H1 (cell line): ENCODE results near the gene DNAH1. TPM values are rescaled to one million over a fixed set of nuclear protein-coding genes. Genes with fewer than 3 reads are reported as not detected.

ENCODE experiments used
- CTCF ChIA-PET: fragments of 300-600 bp; sonication (Branson Sonifier 250); formaldehyde crosslinking; loops from one replicate; lab custom pipeline; 2021; ENCODE audit not compliant: partially characterized antibody; lab: Charles Lee
- POLR2A ChIA-PET: fragments of 300-600 bp; sonication (Branson Sonifier 250); formaldehyde crosslinking; loops from one replicate; lab custom pipeline; 2021; ENCODE audit warnings: inconsistent platforms; ENCODE audit not compliant: partially characterized antibody; lab: Charles Lee
- DNase-seq, 2 experiments: peaks; one replicate each; pipeline versions ENCODE4 v3.0.0 to v3.0.0-alpha.2; 2010 to 2022; ENCODE audit warnings: low spot score in 2 of 2, low read depth in 1 of 2, mixed read lengths in 1 of 2
- FAIRE-seq: peaks from 2 replicates; lab custom pipeline; 2011; peaks lifted over from hg19 to GRCh38; lab: Jason Lieb, UNC
- H2AFZ ChIP-seq: 2 replicates; pipeline ENCODE4 v1.8.1; 2012; ENCODE audit warnings: low read length, inconsistent platforms
- H2AK5ac ChIP-seq: 2 replicates; pipeline ENCODE4 v1.6.1; 2013; ENCODE audit warnings: low read depth, low read length
- H2BK120ac ChIP-seq: replicated peaks from 2 replicates; pipeline ENCODE3; 2013; ENCODE audit warnings: low read depth, low read length, inconsistent platforms
- H2BK12ac ChIP-seq: 2 replicates; pipeline ENCODE4 v1.6.1; 2013; ENCODE audit warnings: low read depth, low read length
- H2BK15ac ChIP-seq: 2 replicates; pipeline ENCODE4 v1.6.1; 2013; ENCODE audit warnings: low read length
- H2BK20ac ChIP-seq: 2 replicates; pipeline ENCODE4 v1.6.1; 2013; ENCODE audit warnings: low read length
- H2BK5ac ChIP-seq: 2 replicates; pipeline ENCODE4 v1.6.1; 2013; ENCODE audit warnings: low read depth, low read length
- H3K14ac ChIP-seq: 2 replicates; pipeline ENCODE4 v1.6.1; 2013; ENCODE audit warnings: inconsistent platforms; ENCODE audit not compliant: insufficient read length
- H3K18ac ChIP-seq: 2 replicates; pipeline ENCODE4 v1.6.1; 2013; ENCODE audit warnings: low read length; ENCODE audit errors: extremely low read depth
- H3K23ac ChIP-seq: 2 replicates; pipeline ENCODE4 v1.6.1; 2013; ENCODE audit warnings: inconsistent platforms; ENCODE audit not compliant: insufficient read length
- H3K23me2 ChIP-seq: 2 replicates; pipeline ENCODE4 v1.6.1; 2013; ENCODE audit warnings: low read depth, low read length
- H3K27ac ChIP-seq: 2 replicates; pipeline ENCODE4 v1.6.1; 2011; ENCODE audit warnings: low read depth, low read length, inconsistent platforms
- H3K27me3 ChIP-seq, 4 experiments: replicated peaks in 1 of 4; 1 replicate in 1 of 4; 2 replicates in 3 of 4; pipeline versions ENCODE4 v1.6.1 to v1.8.1; 2011 to 2013; ENCODE audit warnings: low read length in 3 of 4, mild to moderate bottlenecking in 3 of 4, inconsistent platforms in 2 of 4, mixed read lengths in 2 of 4, moderate library complexity in 1 of 4; ENCODE audit not compliant: control insufficient read depth in 3 of 4, insufficient read depth in 3 of 4; ENCODE audit errors: extremely low read depth in 1 of 4
- H3K36me3 ChIP-seq, 4 experiments: 2 replicates each; pipeline versions ENCODE4 v1.6.1 to v1.8.1; 2011 to 2013; ENCODE audit warnings: mild to moderate bottlenecking in 4 of 4, low read length in 3 of 4, moderate library complexity in 2 of 4, control low read depth in 1 of 4, inconsistent platforms in 1 of 4; ENCODE audit not compliant: insufficient read depth in 4 of 4, control insufficient read depth in 2 of 4
- H3K4ac ChIP-seq: replicated peaks from 2 replicates; pipeline ENCODE3; 2013; ENCODE audit warnings: low read length, low read depth, mixed read lengths, inconsistent platforms; ENCODE audit not compliant: insufficient read length
- H3K4me1 ChIP-seq, 4 experiments: replicated peaks in 1 of 4; 1 replicate in 1 of 4; 2 replicates in 3 of 4; pipeline versions ENCODE4 v1.6.1 to v1.8.1; 2011 to 2013; ENCODE audit warnings: low read length in 3 of 4, inconsistent platforms in 2 of 4, mixed read lengths in 1 of 4; ENCODE audit not compliant: insufficient read depth in 4 of 4, control insufficient read depth in 3 of 4
- H3K4me2 ChIP-seq, 2 experiments: 2 replicates each; pipeline versions ENCODE4 v1.6.1 to v1.8.1; 2011 to 2013; ENCODE audit warnings: low read depth in 2 of 2, low read length in 2 of 2, control low read depth in 1 of 2, inconsistent platforms in 1 of 2, mild to moderate bottlenecking in 1 of 2; ENCODE audit not compliant: insufficient read depth in 1 of 2
- H3K4me3 ChIP-seq, 4 experiments: fragments of 200-600, 300-600 bp in 1 of 4; sonication (generic), shearing (Covaris generic), sonication (Bioruptor Twin) in 1 of 4; 2 replicates each; pipeline versions ENCODE4 v1.5.1 to v1.8.1; 2011 to 2016; ENCODE audit warnings: low read length in 4 of 4, low read depth in 3 of 4, control low read depth in 2 of 4, inconsistent platforms in 2 of 4, mild to moderate bottlenecking in 2 of 4, mixed read lengths in 1 of 4, moderate library complexity in 1 of 4; ENCODE audit not compliant: insufficient read depth in 2 of 4; ENCODE audit errors: extremely low read depth in 1 of 4
- H3K56ac ChIP-seq: replicated peaks from 2 replicates; pipeline ENCODE3; 2013; ENCODE audit warnings: low read depth, mild to moderate bottlenecking, mixed read lengths, low read length, inconsistent platforms; ENCODE audit not compliant: insufficient read length
- H3K79me1 ChIP-seq: 2 replicates; pipeline ENCODE4 v1.6.1; 2013; ENCODE audit warnings: low read depth, low read length, control low read depth
- H3K79me2 ChIP-seq, 2 experiments: 2 replicates each; pipeline versions ENCODE4 v1.6.1 to v1.8.1; 2012 to 2013; ENCODE audit warnings: low read length in 2 of 2, mild to moderate bottlenecking in 2 of 2, inconsistent platforms in 1 of 2; ENCODE audit not compliant: insufficient read depth in 2 of 2, control insufficient read depth in 1 of 2
- H3K9ac ChIP-seq, 4 experiments: replicated peaks in 1 of 4; 1 replicate in 1 of 4; 2 replicates in 3 of 4; pipeline versions ENCODE4 v1.6.1 to v1.8.1; 2011 to 2013; ENCODE audit warnings: low read depth in 3 of 4, low read length in 3 of 4, control low read depth in 2 of 4, mild to moderate bottlenecking in 2 of 4, moderate library complexity in 2 of 4, inconsistent platforms in 1 of 4; ENCODE audit errors: extremely low read depth in 1 of 4
- H3K9me3 ChIP-seq, 2 experiments: 2 replicates each; pipeline versions ENCODE4 v1.6.1 to v1.8.1; 2012 to 2013; ENCODE audit warnings: mild to moderate bottlenecking in 2 of 2, moderate library complexity in 2 of 2, control low read depth in 1 of 2, inconsistent platforms in 1 of 2, low read depth in 1 of 2, low read length in 1 of 2, mixed read lengths in 1 of 2; ENCODE audit not compliant: insufficient read depth in 2 of 2
- H4K20me1 ChIP-seq, 2 experiments: replicated peaks in 1 of 2; 2 replicates each; pipeline versions ENCODE3 to v1.8.1; 2011 to 2013; ENCODE audit warnings: inconsistent platforms in 2 of 2, low read length in 2 of 2, mild to moderate bottlenecking in 1 of 2; ENCODE audit not compliant: insufficient read depth in 2 of 2, control insufficient read depth in 1 of 2
- H4K5ac ChIP-seq: 2 replicates; pipeline ENCODE4 v1.6.1; 2013; ENCODE audit warnings: low read length, low read depth, mixed read lengths, inconsistent platforms; ENCODE audit not compliant: insufficient read length
- H4K8ac ChIP-seq: 2 replicates; pipeline ENCODE4 v1.8.0; 2013; ENCODE audit warnings: mild to moderate bottlenecking, moderate library complexity, low read length, inconsistent platforms; ENCODE audit not compliant: insufficient read depth; ENCODE audit errors: extremely low read depth
- H4K91ac ChIP-seq: replicated peaks from 2 replicates; pipeline ENCODE3; 2013; ENCODE audit warnings: low read length, mixed read lengths, inconsistent platforms; ENCODE audit not compliant: insufficient read length
- CREB1 ChIP-seq: IDR thresholded peaks from 2 replicates; pipeline ENCODE4 v1.6.1; 2012; ENCODE audit warnings: inconsistent platforms
- SAP30 ChIP-seq: fragments of 300-600 bp; sonication (generic); IDR thresholded peaks from 2 replicates; pipeline ENCODE4 v1.7.1; 2012; ENCODE audit warnings: low read length, moderate library complexity, mild to moderate bottlenecking, inconsistent platforms; ENCODE audit not compliant: insufficient read depth, insufficient replicate concordance
- WGBS, 2 experiments: shearing (Covaris generic) in 1 of 2; methylation state at CpG; one replicate each; pipeline versions ENCODE4 v1.1.6 to v1.1.7; 2013 to 2015; ENCODE audit warnings: low lambda C conversion rate in 2 of 2, mixed read lengths in 2 of 2, inconsistent platforms in 1 of 2, low coverage in 1 of 2, missing lambda C conversion rate in 1 of 2; ENCODE audit not compliant: insufficient replicate concordance in 2 of 2, insufficient coverage in 1 of 2, insufficient read length in 1 of 2; ENCODE audit errors: extremely low coverage in 1 of 2, missing lambda C conversion rate in 1 of 2; 5-methylcytosine and 5-hydroxymethylcytosine counted together
- polyA plus RNA-seq, 7 experiments: library from polyadenylated mRNA; depleted of rRNA in 3 of 7; stranded (reverse) in 5 of 7; unstranded in 2 of 7; fragments of >200 nt in 5 of 7; fragments of 200-250 nt in 2 of 7; gene quantifications; 1 replicate in 5 of 7; 2 replicates in 1 of 7; 4 replicates in 1 of 7; pipeline versions ENCODE4 v1.2.1 to v1.2.3, GENCODE V29; 2011 to 2013; ENCODE audit warnings: missing spikeins in 2 of 7, mixed read lengths in 2 of 7
- total RNA-seq: library from RNA; stranded (reverse); fragmentation: NEBNext Ultra II Directional; extraction: Animal tissue kit (Norgen Biotek cat#: 25700); gene quantifications from 2 replicates; pipeline ENCODE4 v1.2.1, GENCODE V29; 2021
- TF ChIP-seq, protein P1 (sequence below): IDR thresholded peaks from 2 replicates; pipeline ENCODE4 v1.6.1; 2012; ENCODE audit warnings: inconsistent platforms

DNAH1 gene
- total and polyA plus RNA-seq, 2 of the 8 experiments (the other 6 are each of a cell fraction or from before 2014, with no cell fraction given) = 1.0 to 1.5 TPM

DNA sequence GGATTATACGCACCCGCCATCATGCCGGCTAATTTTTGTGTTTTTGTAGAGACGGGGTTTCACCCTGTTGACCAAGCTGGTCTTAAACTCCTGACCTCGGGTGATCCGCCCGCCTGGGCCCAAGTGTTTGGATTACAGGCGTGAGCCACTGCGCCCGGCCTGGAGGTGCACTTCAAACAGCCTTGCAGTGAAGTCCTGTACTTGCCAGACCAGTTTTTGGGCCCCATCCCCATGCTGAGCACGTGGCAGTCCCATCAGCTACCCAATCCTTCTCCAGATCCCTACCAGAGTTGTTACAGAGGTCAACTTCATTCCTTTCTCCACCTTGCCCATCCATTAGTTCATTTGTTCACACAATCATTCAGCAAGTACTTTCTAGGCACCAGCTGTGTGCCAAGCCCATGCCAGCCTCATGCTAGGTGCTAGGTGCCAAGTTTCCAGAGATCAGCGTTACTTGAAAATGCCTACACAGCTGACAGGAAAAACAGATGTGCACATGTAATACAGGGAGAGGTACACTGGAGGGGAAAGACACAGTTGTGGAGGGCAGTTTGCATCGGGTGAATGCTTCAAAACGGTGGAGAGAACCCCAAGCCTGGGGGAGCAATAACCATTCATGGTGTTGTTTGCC, 2.2 kb downstream of the DNAH1 start:
- Histone ChIP-seq H2AFZ (no peak overlapping the region), H4K20me1 (no peaks in the 10 kb centered on the region), H4K91ac (no peak overlapping the region), H4K5ac (no peak overlapping the region), H2BK12ac (no peak overlapping the region), H2BK120ac (no peak overlapping the region), H3K56ac (no peak overlapping the region), H3K9ac (no peak overlapping the region), H3K18ac (no peak overlapping the region), H2BK5ac (no peak overlapping the region), H3K4me1 (peaks cover 0 to 3% (median 3%) of the 10 kb centered on the region in 4 experiments; a peak in 5 of 7 replicates), H2BK20ac (no peak overlapping the region), H3K23ac (no peak overlapping the region), H3K4ac (no peak overlapping the region), H3K36me3 (no peaks in the 10 kb centered on the region), H3K23me2 (peaks cover 4% of the 10 kb centered on the region; the same call in 1 of the 2 replicates), H3K4me2 (peak overlapping the region; percentile 78 to 88; a peak in 2 of 4 replicates), H3K79me1 (no peaks in the 10 kb centered on the region; the same call in 1 of the 2 replicates), H3K79me2 (no peaks in the 10 kb centered on the region), H3K27me3 (peaks cover 0 to 14% (median 10%) of the 10 kb centered on the region in 4 experiments; a peak in 4 of 7 replicates), H2AK5ac (no peak overlapping the region), H2BK15ac (peak overlapping the region; percentile 72; the same call in 1 of the 2 replicates), H3K27ac (no peak overlapping the region), H3K14ac (no peak overlapping the region), H4K8ac (no peak overlapping the region), H3K4me3 (peak overlapping the region in 1 of 4 experiments; percentile 62; a peak in 4 of 8 replicates), H3K9me3 (no peaks in the 10 kb centered on the region)
- no peak for DNase-seq
- CTCF ChIA-PET = interaction anchor here (0.6 to 5.1 kb wide), 11 partner anchors 10 to 97 kb away, joined by 3 to 27 read pairs (median 5); partner anchors contain the start of gene TWF2
- POLR2A ChIA-PET = interaction anchor here (0.9 to 4.1 kb wide), 8 partner anchors 12 to 80 kb away, joined by 3 to 24 read pairs (median 4); partner anchors contain the start of gene TWF2
- FAIRE-seq = no peak
- 75% methylated on average over 14 of the region's 14 CpGs; no CpG with 5 or more reads in 1 of the 2 experiments for WGBS, 2 experiments
- TF ChIP-seq, protein P1, sequence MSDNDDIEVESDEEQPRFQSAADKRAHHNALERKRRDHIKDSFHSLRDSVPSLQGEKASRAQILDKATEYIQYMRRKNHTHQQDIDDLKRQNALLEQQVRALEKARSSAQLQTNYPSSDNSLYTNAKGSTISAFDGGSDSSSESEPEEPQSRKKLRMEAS = peak; percentile 46; the same call in 1 of the 2 replicates
- TF ChIP-seq CREB1 (no peak), SAP30 (no peak)
